ENCODE data around the gene OSBPL10.
"Not testable (repeated sequence)": the region's sequence is repeated elsewhere in the genome, so short reads cannot be mapped to it uniquely, and the experiment has no call there.

OSBPL10 gene

DNA sequence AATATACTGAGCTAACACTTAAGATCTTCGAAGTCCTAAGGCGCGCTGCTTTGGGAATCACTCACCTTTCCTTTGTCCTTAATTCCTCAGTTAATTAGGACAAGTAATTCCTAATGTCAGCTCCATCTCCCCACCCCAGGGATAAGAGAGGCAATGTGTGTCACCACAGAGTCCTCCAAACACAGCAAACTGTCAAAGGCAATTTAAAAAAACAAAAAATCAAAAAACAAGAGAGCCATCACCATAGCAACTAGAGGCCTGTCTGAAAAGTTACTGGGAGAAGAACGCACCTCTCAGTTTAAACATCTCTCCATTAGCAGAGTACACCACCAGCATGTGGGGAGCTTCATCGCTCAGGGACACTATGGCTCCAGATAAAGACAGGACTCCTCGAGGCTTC lies 101.7 kb downstream of the OSBPL10 start:
- no peak for DNase-seq (ENCODE audit: low read depth)
- no peak overlapping the region for H3K4me3 ChIP-seq (ENCODE audit: low read depth, low read length)

DNA sequence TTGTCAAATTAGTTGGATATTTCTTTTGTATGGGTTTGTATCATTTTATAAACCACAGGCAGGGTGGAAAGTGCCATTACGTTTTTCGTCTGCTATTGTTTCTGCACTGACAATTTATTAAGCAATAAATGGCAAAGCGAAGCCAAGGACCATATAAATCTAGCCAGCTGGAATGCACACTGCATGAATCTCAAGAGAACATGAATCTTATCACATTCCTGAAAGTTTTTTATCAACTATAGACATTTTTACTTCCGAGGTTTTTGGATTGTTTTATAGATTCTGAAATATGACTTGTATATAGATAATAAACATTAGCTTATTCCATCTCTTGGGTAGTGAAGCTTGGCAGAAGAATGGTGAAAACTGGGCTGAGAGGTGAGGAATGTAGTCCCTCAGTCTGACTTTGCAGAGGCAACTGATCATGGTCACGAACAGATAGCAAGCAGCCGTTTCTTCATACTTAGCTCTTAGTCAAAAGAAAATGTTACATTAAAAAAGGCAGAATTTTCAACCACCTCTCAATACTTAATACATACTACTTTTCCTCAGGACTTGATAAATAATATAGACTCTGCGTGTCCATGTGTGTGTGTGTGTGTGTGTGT lies 102.7 kb downstream of the OSBPL10 start:
- TF ChIP-seq, protein P1, sequence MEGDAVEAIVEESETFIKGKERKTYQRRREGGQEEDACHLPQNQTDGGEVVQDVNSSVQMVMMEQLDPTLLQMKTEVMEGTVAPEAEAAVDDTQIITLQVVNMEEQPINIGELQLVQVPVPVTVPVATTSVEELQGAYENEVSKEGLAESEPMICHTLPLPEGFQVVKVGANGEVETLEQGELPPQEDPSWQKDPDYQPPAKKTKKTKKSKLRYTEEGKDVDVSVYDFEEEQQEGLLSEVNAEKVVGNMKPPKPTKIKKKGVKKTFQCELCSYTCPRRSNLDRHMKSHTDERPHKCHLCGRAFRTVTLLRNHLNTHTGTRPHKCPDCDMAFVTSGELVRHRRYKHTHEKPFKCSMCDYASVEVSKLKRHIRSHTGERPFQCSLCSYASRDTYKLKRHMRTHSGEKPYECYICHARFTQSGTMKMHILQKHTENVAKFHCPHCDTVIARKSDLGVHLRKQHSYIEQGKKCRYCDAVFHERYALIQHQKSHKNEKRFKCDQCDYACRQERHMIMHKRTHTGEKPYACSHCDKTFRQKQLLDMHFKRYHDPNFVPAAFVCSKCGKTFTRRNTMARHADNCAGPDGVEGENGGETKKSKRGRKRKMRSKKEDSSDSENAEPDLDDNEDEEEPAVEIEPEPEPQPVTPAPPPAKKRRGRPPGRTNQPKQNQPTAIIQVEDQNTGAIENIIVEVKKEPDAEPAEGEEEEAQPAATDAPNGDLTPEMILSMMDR (IDR thresholded peaks at IDR 0.05; ENCODE audit: control insufficient read depth, extremely low read depth, insufficient read depth), result no peak
- DNase-seq (ENCODE audit: low read depth), result no peak
- no peak overlapping the region for H3K4me3 ChIP-seq (ENCODE audit: low read depth, low read length)

More for the DNA sequence above, 101.7 kb downstream of the OSBPL10 start:
- TF ChIP-seq, protein P1 (IDR thresholded peaks at IDR 0.05; ENCODE audit: control insufficient read depth, extremely low read depth, insufficient read depth), result no peak

DNA sequence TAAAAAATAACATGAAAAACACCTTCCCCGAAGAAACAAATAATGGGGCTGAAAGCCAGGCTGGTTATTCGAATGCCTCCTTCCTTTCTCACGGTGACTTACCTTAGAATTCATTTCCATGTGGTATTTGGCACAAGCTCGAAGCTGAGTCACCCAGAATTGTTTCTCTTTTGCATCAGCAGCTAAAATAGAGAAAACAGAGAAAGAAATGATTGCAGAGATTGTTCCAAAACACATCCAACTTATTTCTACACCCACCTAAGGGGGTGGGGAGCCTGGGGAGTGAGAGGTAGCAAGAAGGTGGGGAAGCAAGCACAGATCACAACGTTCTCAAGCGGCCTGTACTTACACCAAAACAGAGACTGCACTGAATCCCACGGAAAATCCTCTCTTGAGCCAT lies 104.7 kb downstream of the OSBPL10 start:
- DNase-seq (ENCODE audit: low read depth), result no peak
- no peak overlapping the region for H3K4me3 ChIP-seq (ENCODE audit: low read depth, low read length)
- TF ChIP-seq, protein P1 (IDR thresholded peaks at IDR 0.05; ENCODE audit: control insufficient read depth, extremely low read depth, insufficient read depth), result no peak

DNA sequence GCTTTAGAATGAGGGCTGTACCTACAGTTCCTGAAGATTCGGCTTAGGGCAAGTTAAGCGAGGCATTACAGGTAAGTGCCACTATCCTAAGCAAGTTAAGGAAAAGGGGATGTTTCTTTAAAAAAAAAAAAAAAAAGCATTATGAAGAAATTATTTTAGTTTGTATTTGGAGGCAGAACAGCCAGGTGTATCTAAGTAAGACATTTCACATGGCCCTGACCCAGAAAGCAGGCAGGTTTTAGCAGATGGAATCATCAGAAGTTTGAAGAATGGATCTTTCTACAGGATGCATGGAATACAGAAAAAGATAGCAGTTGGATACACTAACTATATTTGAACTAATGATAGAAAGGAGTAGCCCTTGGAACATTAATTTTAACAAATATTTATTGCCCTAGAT lies 105.6 kb downstream of the OSBPL10 start:
- no peak overlapping the region for H3K4me3 ChIP-seq (ENCODE audit: low read depth, low read length)
- TF ChIP-seq, protein P1 (IDR thresholded peaks at IDR 0.05; ENCODE audit: control insufficient read depth, extremely low read depth, insufficient read depth), result no peak
- DNase-seq (ENCODE audit: low read depth), result no peak

DNA sequence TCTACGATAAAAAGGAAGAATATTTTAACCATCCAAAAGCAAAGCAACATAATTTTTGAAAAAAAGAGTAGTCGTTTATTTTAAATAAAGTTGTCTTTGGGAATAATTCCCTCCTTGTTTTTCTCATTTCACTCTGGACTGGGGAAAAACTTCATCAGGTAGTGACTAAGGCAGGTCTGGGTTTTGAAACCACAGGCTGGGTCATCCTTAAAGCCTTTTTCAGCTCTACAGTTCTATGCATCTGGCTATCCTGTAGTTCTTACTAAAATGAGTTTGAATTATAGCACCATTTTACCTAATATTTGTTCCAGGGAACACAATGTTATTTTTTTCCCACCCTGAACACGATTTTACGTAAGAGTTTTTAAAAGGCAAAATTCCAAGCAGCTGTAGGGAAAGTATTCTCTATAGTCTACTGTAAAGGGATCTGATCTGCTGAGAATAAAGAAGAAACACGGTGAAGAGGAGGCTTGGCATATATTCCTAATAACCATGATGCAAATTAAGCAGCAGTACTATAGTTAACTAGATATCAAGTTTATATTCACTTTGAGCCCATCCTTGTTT lies 107.7 kb downstream of the OSBPL10 start:
- DNase-seq (ENCODE audit: low read depth), result no peak
- TF ChIP-seq, protein P1 (IDR thresholded peaks at IDR 0.05; ENCODE audit: control insufficient read depth, extremely low read depth, insufficient read depth), result no peak
- H3K4me3 ChIP-seq (ENCODE audit: low read depth, low read length), result no peak overlapping the region

DNA sequence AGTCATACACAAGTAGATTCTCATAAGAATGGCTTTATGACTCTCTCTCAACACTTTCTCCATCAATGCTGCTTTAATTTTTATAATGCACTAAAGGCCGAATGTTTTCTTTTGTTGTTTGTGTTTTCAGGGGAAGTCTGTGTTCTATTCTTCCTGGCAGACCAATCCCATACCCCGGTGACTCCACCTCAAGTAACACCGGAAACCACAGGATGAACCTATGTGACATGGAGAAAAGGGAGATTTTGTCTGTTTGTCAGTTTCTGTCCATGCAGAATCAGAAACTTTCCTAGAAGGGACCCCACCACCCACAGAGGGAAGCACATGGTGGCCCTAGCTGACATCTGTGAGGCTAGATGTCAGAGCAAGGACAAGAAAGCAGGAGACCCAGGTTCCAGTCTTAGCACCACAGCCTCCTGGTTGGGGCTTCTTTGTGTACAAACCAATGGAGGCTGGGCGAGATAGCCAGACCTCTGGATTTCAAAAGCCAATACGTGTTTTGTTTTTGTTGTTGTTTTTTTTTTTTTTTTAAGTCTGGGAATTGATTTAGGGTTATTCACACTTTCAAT lies 109.0 kb downstream of the OSBPL10 start:
- no peak overlapping the region for H3K4me3 ChIP-seq (ENCODE audit: low read depth, low read length)
- TF ChIP-seq, protein P1 (IDR thresholded peaks at IDR 0.05; ENCODE audit: control insufficient read depth, extremely low read depth, insufficient read depth), result no peak
- DNase-seq (ENCODE audit: low read depth), result no peak

DNA sequence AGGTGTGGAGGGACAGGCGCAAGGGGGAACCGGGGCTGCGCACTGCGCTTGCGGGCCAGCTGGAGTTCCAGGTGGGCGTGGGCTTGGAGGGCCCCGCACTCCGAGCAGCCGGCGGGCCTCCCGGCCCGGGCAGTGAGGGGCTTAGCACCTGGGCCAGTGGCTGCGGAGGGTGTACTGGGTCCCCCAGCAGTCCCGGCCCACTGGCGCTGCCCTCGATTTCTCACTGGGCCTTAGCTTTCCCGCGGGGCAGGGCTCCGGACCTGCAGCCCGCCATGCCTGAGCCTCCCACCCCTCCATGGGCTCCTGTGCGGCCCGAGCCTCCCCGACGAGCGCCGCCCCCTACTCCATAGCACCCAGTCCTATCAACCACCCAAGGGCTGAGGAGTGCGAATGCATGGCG lies 111.0 kb downstream of the OSBPL10 start:
- not testable (repeated sequence) for DNase-seq (ENCODE audit: low read depth); H3K4me3 ChIP-seq (ENCODE audit: low read depth, low read length)
